SK-N-SH (cell line): ENCODE results near the gene INTS6.

Experiments
- NFIC ChIP-seq: IDR thresholded peaks from 2 replicates; pipeline ENCODE4 v1.4.0; 2012; ENCODE audit warnings: borderline replicate concordance
- TF ChIP-seq, protein P1 (sequence below): fragments of 200-600 bp; sonication (generic); IDR thresholded peaks from 2 replicates; pipeline ENCODE4 v1.6.1; 2017; ENCODE audit warnings: antibody characterized with exemption, mild to moderate bottlenecking, moderate library complexity
- TF ChIP-seq, protein P2 (sequence below): IDR thresholded peaks from 2 replicates; pipeline ENCODE4 v1.4.0; 2012; ENCODE audit warnings: low read depth, borderline replicate concordance

GRCh38 chr13:51394724-51395123, 58.1 kb downstream of the INTS6 start:
- TF ChIP-seq, protein P1, sequence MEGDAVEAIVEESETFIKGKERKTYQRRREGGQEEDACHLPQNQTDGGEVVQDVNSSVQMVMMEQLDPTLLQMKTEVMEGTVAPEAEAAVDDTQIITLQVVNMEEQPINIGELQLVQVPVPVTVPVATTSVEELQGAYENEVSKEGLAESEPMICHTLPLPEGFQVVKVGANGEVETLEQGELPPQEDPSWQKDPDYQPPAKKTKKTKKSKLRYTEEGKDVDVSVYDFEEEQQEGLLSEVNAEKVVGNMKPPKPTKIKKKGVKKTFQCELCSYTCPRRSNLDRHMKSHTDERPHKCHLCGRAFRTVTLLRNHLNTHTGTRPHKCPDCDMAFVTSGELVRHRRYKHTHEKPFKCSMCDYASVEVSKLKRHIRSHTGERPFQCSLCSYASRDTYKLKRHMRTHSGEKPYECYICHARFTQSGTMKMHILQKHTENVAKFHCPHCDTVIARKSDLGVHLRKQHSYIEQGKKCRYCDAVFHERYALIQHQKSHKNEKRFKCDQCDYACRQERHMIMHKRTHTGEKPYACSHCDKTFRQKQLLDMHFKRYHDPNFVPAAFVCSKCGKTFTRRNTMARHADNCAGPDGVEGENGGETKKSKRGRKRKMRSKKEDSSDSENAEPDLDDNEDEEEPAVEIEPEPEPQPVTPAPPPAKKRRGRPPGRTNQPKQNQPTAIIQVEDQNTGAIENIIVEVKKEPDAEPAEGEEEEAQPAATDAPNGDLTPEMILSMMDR, result no peak
- TF ChIP-seq, protein P2, sequence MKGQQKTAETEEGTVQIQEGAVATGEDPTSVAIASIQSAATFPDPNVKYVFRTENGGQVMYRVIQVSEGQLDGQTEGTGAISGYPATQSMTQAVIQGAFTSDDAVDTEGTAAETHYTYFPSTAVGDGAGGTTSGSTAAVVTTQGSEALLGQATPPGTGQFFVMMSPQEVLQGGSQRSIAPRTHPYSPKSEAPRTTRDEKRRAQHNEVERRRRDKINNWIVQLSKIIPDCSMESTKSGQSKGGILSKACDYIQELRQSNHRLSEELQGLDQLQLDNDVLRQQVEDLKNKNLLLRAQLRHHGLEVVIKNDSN, result no peak
- TF ChIP-seq NFIC, result no peak
